Astrocyte of the hippocampus (primary cell): ENCODE data around the gene FBXL16.
A peak's percentile ranks its signal among the peaks of the same experiment; 100 is the strongest.

ENCODE experiments used
- DNase-seq: peaks from one replicate; pipeline ENCODE4 v3.0.0; 2011; ENCODE audit warnings: low read depth, low spot score

The FBXL16 gene

DNA sequence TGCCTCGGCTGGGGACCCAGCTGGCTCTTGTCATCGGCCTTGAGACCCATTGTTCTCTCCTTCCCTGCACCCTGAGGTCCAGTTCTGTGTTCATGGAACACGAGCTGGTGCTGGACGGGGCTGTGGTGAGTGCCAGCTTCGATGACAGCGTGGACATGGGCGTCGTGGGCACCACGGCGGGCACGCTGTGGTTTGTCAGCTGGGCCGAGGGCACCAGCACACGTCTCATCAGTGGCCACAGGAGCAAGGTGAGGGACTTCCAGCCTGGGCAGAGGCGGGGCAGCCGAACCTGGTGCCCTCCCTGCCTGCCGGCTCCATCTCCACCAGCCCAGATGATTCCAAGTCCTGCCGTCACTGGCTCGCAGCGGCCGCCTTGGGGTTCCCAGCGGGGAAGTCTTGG lies 43.0 kb downstream of the FBXL16 start:
- DNase-seq = no peak

DNA sequence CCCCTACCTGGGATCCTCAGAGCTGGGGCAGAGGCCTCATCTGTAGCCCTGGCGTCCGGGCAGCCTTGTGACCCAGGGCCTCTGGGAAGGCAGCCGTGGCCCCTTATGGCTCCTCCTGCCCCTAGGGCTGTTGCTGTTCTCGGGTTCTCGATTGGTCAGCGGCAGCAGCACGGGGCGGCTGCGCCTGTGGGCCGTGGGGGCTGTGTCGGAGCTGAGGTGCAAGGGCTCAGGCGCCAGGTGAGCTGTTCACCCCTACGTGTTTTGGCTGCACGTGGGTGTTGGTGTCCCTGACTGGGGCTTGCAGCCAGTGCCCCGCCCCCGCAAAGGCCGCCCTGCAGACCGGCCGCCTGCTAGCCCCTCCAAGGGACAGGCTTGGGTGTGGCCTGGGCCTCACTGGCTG lies 43.5 kb downstream of the FBXL16 start:
- no peak for DNase-seq

DNA sequence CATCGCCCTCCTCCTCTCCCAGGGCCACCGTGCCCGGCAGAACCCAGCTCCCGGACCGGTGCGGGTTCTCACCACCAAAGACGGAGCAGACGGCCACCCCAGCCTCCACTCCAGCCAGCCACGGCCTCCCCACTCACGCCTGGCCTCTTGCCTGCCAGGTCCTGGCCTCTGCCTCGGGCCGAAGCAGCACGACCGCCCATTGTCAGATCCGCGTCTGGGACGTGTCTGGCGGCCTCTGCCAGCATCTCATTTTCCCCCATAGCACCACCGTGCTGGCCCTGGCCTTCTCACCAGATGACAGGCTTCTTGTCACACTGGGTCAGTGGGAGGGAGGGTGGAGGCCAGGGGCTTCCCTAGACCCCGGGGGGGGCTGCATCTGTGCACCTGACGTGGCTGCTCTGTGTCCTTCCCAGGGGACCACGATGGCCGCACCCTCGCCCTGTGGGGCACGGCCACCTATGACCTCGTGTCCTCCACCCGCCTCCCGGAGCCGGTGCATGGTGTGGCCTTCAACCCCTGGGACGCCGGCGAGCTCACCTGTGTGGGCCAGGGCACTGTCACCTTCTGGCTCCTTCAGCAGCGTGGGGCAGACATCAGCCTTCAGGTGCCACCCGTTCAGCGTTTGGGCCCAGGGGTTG lies 44.3 kb downstream of the FBXL16 start:
- DNase-seq = no peak

DNA sequence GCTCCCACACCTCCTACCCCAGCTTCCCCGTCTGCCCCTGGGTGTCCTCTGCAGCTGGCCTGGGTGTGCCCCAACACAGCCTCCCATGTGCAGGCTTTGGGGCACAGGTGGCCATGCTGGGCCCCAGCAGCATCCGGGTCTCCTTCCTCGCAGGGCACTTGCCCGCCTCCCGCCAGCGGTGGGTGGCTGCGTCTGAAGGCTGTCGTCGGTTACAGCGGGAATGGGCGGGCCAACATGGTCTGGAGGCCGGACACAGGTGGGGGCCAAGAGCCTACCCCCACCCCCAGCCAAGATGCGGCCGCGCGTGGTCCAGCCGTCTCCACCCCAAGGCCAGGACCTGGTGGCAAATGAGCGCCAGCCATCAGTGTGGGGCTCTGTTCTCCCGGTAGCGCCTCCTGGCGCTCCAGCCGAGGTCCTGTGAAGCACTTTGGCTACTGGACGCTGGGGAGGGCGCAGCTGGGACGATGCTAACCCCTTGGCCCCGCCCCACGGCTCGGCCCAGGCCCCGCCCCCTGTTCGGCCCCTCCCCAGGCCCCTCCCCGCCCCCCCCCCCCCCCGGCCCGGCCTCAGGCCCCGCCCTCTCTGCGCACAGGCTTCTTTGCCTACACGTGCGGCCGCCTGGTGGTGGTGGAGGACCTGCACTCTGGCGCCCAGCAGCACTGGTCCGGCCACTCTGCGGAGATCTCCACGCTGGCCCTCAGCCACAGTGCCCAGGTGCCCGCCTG lies 45.0 kb downstream of the FBXL16 start:
- DNase-seq = peak; percentile 90

DNA sequence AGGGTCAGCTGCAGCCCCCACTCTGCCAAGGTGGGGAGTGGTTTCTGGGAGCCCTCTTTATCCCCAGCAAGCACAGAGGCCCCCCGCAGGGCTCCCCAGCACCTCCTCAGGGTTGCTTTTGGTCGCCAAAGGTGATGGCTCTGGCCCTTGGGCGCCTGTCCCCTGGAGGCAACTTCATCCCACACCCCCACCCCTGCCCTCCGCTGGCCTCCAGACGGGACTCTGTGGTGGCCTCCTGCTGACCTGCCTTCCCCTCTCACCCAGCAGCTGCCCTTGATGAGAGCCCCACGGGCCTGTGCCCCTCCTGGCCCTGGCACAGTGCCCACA lies 45.5 kb downstream of the FBXL16 start:
- no peak for DNase-seq

DNA sequence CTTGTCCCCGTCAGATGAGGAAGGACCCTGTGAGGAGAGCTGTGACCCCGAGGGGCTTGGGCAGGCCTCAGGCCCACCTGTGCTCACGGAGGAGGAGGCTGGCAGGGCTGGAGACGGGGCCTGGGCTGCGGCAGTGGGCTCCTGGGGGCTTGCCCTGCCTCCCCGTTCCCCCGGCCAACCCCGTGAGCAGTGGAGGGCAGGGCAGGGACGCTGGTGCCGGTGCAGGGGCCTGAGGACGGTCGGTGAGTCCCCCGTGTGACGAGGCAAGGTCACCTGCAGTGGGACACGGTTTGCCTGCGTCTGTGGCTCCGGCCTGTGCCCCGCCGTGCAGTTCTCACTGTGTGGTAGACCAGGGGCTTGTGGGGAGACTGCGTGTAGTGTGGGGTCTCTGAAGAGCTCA lies 46.0 kb downstream of the FBXL16 start:
- no peak for DNase-seq

DNA sequence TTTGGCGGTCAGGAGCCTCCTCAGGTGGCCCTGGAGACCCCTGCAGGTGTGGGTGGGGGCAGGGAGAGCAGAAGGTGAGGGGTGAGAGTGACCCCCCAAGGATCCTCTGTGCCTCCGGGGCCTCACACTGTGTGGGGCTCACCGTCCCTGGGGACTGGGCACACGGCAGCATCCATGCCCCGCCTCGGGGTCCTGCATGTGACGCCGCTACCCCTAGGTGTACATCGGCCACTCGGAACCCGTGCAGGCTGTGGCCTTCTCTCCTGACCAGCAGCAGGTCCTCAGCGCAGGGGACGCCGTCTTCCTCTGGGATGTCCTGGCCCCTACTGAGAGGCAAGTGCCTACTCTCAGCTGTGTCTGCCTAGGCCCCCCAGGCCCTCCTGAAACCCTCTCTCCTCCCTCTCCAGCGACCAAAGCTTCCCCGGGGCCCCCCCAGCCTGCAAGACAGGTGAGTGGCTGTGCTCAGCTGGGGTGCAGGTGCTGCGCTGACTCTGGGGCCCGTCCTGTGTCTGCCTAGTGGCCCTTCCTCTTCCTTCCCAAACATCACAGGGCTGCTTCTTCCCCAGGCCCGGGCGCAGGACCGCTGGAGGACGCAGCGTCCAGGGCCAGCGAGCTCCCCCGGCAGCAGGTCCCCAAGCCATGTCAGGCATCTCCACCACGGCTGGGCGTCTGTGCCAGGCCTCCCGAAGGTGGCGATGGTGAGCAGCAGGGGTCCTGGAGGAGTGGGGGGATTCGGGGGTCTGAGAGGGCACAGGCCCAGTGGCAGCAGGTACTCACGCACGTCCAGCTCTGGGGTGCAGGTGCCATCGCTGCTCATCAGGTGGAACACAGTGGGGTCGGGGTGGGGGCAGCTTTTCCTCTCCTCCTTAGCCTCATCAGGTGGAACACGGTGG lies 46.7 kb downstream of the FBXL16 start:
- no peak for DNase-seq

DNA sequence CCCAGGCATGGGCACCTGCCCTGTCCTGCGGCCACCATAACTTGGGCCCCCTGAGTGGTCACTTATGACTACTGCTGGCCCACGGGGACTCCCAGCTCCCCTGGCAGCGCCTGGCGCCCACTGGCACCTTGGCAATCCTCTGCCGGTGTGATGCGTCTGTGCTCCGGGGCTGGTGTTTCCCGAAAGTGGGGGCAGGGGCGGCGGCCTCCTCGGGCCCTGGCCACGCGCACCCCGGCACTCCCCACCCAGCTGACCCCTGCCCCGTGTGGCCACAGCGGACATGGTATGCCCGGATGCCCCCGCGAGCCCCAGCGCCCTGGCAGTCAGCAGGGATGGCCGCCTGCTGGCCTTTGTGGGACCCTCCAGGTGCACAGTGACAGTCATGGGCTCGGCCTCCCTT lies 48.1 kb downstream of the FBXL16 start:
- no peak for DNase-seq

DNA sequence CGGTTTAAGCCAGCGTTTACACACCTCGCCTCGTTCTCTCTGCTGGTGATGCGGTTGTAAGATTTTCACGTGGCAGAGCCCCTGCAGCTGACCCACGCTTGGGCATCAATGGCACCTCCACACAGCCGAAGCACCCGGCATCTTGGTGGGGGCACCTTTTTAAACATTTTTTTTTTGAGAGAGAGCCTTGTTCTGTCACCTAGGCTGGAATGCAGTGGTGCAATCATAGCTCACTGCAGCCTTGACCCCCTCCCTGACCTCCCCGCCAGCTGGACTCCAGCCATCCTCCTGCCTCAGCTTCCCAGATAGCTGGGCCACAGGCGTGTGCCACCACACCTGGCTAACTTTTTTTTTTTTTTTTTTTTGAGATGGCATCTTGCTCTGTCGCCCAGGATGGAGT lies 51.6 kb downstream of the FBXL16 start:
- DNase-seq = no peak

DNA sequence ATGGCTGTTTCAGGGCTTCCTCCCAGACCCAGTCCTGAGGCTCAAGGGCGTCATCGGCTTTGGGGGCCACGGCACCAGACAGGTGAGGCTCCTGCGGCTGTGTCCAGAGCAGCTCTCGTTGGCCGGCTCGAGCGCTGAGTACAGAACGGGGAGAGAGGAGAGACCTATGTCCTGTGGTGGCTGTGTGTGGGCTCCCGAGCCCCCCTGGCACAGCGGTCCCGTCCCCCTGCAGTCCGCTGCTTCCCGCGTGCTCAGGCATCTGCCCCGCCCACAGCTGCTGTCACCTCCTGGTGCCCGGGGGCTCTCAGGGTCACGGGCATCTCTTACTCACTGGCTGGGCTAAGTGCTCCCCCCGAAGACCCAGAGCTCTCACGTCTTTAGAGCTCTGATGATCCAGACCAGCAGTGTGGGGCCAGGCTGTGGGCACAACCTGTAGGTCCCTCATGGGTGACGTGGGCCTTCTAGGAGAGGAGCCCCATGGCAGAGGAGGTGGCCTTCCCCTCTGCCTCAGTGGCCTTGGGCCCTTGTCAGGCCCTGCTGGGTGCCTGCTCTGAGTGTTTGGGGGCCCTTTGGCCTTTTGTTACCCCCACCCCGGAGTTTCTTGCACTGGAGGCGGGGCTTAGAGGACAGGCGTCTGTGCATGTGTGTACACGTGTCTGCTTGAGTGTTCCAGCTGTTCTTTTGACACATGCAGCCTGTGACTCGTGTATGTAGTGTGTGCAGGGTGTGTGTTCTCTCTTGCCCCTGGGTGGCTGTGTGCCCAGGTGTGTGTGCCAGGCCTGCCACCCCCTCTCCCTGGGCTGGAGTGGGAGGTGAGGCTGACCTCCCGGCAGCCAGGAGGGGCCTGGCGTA lies 52.9 kb downstream of the FBXL16 start:
- no peak for DNase-seq

DNA sequence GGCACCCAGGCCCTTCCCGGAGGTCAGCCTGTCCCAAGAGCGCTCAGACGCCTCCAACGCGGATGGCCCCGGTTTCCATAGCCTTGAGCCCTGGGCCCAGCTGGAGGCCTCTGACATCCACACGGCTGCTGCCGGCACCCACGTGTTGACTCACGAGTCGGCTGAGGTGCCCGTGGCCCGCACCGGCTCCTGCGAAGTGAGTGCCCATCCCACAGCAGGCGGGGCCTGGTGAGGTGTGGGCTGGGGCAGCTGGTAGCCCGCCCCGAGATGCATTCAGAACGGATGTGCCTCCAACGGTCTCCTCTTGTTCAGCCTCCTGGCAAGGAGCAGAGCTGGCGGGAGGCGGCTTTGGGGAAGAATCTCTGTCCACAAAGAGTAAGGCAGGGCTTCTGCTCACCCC lies 53.8 kb downstream of the FBXL16 start:
- no peak for DNase-seq

DNA sequence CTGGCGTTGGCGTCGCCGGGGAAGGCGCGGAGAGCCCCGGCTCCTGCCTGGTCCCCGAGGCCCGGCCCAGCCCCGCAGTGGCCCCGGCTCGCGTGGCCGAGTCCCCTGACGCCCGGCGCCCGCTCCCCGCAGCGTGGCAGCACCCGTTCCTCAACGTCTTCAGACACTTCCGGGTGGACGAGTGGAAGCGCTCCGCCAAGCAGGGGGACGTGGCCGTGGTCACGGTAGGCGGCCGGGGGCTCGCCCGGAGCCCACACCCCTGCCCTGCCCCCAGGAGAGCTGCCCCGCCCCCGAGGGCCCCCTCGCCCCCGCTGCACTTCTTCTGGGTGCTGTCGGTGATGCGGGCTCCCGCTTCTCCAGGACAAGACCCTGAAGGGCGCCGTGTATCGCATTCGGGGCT lies 56.0 kb downstream of the FBXL16 start:
- no peak for DNase-seq

DNA sequence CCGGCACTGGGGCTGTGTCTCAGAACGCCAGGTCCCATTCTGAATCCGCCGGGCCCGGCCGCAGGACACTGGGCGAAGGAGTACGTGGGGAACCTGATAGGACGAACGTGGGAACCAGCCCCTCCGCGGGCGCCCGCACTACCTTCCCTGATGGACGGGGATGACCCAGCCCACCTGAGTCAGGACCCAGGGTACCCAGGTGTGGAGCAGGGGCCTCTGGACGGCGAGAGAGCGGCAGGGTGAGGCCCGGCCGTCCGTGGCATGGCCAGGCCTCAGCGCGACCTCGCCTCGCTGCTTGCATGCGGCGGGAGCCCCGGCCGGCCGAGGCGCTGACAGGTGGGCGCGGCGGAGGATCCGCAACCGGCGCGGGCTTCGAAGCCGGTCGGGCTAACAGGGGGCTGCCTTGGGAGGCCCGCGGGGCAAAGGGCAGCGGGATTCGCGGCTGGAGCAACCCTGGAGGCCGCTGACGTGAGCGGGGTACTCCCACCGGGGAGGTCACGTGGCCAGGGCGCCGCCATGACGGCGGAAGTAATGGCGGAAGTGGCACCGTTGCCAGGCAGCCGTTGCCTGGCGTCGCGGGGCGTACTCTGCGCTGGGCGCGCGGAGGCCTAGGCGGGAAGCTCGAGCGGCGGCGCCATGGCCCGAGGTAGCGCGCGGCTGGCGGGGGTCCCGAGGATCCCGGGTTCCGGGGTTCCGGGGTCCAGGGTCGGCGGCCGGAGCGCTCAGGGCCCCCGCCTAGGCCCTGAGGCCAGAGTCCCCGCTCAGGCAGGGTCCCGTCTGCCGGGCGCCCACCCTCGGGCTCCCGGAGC lies 56.6 kb downstream of the FBXL16 start, which contains the start of gene WDR90:
Gene WDR90 (plus strand): TSS at position 585 of the 809 bp plus-strand sequence. CDS start 52 bp downstream, at position 637.
- peak; percentile 97 for DNase-seq

DNA sequence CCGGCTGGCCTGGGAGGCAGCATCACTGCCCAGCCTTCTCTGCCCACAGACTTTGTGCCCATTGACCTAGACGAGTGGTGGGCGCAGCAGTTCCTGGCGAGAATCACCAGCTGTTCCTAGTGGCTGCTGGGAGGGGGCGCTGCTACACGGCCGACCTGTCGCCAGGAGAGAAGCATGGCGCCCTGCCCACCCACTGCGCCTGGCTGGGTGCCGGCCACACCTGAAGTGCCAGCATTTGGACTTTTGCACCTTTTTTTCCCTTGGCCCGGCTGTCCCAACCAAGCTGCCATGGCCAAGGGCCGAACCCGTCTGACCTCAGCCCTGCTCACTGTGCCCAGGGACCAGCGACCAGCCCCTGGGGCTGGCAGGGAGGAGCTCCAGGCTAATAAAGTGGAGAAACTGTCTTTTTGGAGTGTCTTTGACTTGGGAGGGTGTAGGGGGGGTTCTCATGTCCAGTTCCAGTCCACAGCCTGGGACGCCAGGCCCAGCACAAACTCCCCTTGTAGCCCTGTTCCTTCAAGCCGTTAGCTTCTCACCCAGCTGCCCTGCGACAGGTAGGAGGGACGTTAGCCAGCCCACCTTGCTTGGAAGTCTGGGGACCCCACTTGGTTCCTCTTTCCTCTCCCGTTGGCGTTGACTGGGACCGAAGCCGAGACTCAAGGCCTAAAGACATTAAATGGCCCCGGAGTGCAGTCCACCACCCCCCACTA lies 57.4 kb downstream of the FBXL16 start:
- DNase-seq = peak; percentile 62

DNA sequence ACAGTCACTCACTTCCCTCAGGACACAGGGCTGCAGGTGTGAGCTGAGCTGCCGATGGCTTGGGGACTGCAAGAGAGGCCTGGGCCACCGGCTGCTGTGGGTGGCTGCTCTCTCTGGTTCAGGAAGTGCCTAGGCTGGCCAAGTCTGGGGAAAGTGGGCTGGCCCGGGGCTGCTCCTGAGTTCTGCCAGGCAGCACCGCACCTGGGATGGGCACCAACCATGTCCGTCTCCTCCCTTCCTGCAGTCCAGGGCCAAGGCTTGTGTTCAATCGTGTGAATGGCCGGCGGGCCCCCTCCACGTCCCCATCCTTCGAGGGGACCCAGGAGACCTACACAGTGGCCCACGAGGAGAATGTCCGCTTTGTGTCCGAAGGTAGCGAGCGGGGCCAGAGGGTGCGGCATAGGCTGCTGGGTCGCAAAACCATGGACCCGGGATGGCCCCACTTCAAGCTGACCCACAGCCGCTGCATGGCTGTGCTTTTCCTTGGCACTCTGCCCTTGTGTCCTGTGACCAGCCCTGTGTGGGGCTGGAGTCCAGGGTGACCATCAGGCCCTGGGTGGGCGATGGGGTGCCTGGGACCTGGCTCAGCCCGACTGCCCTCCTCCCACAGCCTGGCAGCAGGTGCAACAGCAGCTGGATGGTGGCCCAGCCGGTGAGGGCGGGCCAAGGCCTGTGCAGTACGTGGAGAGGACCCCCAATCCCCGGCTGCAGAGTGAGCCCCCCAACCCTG lies 58.3 kb downstream of the FBXL16 start:
- DNase-seq = no peak

DNA sequence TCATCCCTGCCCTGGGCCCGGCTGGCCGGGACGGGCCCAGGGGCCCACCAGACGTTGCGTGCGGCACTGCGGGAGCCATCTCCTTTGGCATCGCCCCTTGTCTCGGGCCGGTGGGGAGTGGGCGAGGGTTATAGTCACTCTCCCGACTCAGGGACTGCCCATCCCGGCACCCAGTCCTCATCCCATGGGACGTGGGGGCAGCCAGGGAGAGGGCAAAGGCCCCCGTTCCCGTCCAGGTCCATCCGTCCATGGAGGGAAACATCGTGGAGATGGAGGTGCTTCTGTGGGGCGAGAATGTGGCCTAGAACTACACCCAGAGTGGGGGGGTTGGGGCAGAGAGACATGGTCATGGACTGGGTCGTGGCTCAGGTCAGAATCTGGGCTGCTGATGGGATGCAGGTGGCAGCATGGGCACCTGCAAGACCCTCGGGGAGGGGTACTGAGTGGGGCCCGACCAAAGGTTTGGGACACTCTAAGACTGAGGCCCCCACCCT lies 58.9 kb downstream of the FBXL16 start:
- no peak for DNase-seq

DNA sequence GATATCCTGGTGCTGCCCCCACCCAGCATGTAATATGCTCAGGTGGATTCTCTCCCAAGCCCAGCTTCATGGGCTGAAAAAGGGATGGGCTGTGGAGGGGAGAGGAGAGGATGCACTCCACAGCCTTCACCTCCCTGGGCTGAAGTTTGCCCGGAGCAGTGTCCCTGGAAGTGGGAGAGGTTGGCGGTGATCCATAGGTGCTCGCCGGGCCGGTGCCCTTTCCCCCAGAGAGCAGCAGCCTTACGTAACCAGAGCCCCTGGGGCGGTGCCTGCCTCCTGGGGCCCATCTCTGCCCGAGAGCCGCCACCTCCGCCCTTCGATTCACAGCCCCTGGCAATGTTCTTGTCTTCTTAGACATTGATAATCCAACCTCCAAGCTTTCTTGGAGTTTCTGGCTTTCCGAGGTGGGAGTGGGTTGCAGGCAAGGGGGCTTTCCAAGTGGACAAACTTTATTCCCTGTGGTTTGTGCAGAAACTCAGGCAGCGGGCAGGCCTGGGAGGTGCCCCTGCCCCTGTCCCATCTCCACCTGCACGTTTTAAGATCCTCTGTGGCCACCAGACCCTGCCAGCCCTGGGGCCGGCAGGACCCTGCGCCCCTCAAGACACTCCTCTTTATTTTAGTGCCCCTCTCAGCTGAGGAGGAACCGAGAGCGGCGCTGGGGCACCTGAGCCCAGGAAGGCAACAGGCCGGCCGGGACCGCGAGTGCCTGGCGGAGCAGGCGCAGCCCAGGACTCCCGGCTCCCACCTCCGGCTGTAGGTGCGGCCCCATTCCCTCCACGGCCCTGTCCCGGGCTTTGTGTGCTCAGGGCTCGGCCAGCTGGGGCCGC lies 59.5 kb downstream of the FBXL16 start:
- DNase-seq = no peak

DNA sequence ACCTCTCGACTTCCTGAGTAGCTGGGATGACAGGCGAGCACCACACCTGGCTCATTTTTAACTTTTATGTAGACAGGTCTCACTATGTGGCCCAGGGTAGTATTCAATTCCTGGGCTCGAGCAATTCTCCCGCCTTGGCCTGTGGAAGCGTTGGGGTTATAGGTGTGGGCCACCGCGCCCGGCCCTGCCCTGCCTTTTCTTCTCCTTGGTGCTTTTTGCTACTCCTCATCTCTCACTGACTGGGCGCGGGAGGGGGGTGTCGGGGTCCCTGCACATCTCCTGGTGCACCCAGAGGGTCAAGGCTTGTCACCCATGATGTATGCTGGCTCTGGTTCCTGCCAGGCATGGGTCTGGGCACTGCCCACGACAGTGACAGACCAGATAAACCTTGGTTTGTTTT lies 61.0 kb downstream of the FBXL16 start:
- no peak for DNase-seq

DNA sequence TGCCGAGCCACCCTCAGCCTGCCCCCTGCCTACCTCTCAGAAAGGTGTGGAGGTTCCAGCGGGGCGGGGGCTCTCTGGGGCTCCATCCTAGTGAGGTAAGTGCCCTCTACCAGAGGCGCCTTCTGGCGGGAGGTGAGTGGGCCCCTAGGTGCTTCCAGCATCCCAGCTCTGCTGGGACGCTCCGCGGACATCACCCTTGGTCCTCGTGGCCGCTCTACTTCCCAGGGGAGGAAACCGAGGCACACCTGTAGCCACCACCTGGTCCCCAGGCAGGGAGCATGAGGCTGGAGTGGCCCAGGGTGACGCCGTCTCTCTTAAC lies 62.6 kb downstream of the FBXL16 start:
- no peak for DNase-seq
